HG02763 (cell line): ENCODE measurements around the gene RCE1.

Experiments used
- ATAC-seq: cut with Tn5 transposase; IDR thresholded peaks from one replicate; pipeline ENCODE4 v1.9.1; 2021; ENCODE audit warnings: mild to moderate bottlenecking, moderate library complexity; ENCODE audit not compliant: unreplicated experiment

Gene RCE1

GRCh38 chr11:66884443-66884842 lies 41.2 kb downstream of the RCE1 start:
- no peak for ATAC-seq

GRCh38 chr11:66885469-66885868 lies 42.2 kb downstream of the RCE1 start:
- no peak for ATAC-seq

- no peak for ATAC-seq
These were observed 42.8 kb downstream of the RCE1 start for GRCh38 chr11:66885950-66886440.

- no peak for ATAC-seq
These were observed 43.5 kb downstream of the RCE1 start for GRCh38 chr11:66886671-66887221.

DNA sequence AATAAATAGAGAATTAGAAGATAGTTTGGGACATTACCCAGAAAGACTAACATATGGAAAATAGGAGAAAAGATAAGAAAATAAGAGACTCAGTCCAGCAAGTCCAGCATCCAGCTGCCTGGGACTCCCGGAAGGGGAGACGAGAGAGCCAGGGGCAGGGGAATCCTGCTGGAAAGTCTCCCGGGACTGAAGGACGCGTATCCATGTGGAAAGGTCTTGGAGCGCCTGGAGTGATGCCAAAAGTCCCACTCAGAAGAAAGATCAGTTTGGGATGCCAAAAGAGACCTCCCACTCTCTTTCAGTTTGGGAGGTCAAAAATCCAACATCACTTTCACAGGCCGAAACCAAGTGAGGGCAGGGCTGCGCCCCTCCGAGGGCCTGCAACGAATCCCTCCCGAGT lies 44.3 kb downstream of the RCE1 start:
- ATAC-seq, result no peak

GRCh38 chr11:66888282-66888681 lies 45.0 kb downstream of the RCE1 start:
- no peak for ATAC-seq

DNA sequence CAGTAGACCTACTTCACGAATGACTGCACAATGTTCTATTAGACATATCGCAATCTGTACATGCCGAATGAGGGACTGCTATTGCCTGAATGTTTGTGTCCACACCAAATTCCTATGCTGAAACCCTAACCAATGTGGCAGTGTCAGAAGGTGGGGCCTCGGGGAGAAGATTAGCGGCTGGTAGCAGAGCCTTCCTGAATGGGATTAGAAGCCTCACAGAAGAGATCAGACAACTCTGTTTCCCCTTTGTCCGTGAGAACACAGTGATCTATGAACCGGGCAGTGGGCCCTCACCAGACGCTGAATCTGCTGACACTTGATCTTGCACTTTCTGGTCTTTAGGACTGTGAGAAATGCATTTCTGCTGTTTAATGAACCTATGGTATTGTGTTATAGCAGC lies 46.7 kb downstream of the RCE1 start:
- no peak for ATAC-seq

DNA sequence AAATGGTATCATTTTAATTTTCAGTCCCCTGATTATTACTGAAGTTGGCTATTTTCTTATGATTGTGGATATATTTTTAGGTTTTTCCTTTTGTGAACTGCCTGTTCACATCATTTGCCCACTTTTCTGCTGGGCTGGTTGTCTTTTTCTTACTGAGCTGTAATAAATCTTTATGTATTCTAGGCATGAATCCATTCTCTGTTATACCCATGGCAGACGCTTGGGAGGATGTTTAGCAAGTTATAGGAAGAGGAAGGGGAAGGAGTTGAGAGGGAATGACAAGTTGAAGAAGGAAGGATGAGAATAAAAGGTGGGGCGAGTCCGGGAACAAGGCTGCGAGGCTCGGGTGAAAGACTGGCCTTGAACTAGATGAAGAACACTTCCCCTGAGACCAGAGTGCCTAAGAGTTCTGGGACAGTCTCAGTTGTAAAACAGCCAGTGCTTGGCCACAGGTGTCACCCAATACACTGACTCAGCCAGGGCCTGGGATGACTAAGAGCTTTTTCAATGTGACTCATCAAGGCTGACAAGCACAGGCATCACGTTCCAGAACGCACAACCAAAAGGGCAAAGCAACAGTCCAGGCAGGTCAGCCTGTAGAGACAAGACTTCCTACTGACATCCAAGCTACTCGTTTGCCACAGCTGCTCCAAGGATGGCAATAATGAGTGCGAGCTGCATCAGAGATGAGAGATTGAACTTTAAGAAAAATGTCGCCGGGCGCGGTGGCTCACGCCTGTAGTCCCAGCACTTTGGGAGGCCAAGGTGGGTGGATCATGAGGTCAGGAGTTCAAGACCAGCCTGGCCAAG lies 48.8 kb downstream of the RCE1 start:
- ATAC-seq, result no peak

- no peak for ATAC-seq
These were observed 49.7 kb downstream of the RCE1 start for GRCh38 chr11:66892911-66893310.

DNA sequence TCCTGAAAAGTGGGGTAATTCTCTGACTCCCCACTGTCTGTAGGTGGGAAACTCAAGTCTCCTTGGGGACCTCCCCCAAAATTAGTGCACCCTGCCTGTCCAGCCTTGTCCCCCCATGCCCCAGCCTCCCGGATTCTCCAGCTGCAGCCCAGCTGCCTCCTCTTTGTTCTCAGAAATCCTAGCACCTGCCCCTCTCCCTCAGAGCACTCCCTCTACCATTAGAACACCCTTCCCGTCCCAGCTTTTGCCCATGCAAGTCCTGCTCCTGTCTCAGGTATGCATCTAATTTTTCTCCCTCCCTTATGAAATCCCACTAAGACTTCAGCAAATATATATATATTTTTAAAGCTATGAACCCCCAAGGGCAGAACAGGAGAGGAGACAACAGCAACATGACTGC lies 50.9 kb downstream of the RCE1 start:
- ATAC-seq, result no peak
